Neural progenitor cell (in vitro differentiated cells): ENCODE results near the gene GANC. TPM values are rescaled to one million over a fixed set of nuclear protein-coding genes. Genes with fewer than 3 reads are reported as not detected.

ENCODE experiments used
- DNase-seq: peaks from one replicate; pipeline ENCODE4 v3.0.0-alpha.2; 2016; ENCODE audit warnings: low spot score
- H2AFZ ChIP-seq: fragments of 200-600 bp; sonication (generic); replicated peaks from 2 replicates; pipeline ENCODE4 v1.6.1; 2016; ENCODE audit warnings: antibody characterized with exemption
- H3F3A ChIP-seq: fragments of 200-600 bp; sonication (generic); 2 replicates; pipeline ENCODE4 v1.6.1; 2016; ENCODE audit warnings: antibody characterized with exemption, low read depth
- H3K27ac ChIP-seq: fragments of 200-600 bp; sonication (generic); 2 replicates; pipeline ENCODE4 v1.5.1; 2016; ENCODE audit warnings: mild to moderate bottlenecking
- H3K27me3 ChIP-seq: fragments of 200-600 bp; sonication (generic); 2 replicates; pipeline ENCODE4 v1.6.1; 2016; ENCODE audit warnings: mild to moderate bottlenecking, moderate library complexity
- H3K36me3 ChIP-seq: fragments of 200-600 bp; sonication (generic); 2 replicates; pipeline ENCODE4 v1.5.1; 2016
- H3K4me1 ChIP-seq: fragments of 200-600 bp; sonication (generic); 2 replicates; pipeline ENCODE4 v1.6.1; 2016; ENCODE audit warnings: mixed run types
- H3K4me2 ChIP-seq: fragments of 200-600 bp; sonication (generic); 2 replicates; pipeline ENCODE4 v1.6.1; 2016
- H3K4me3 ChIP-seq: fragments of 200-600 bp; sonication (generic); 2 replicates; pipeline ENCODE4 v1.5.1; 2016
- H3K79me2 ChIP-seq: fragments of 200-600 bp; sonication (generic); 2 replicates; pipeline ENCODE4 v1.6.1; 2016; ENCODE audit warnings: low read depth
- H3K9ac ChIP-seq: fragments of 200-600 bp; sonication (generic); 2 replicates; pipeline ENCODE4 v1.6.1; 2016
- H3K9me3 ChIP-seq: fragments of 200-600 bp; sonication (generic); 2 replicates; pipeline ENCODE4 v1.5.1; 2016; ENCODE audit warnings: low read depth
- H4K20me1 ChIP-seq: fragments of 200-600 bp; sonication (generic); 2 replicates; pipeline ENCODE4 v1.6.1; 2016; ENCODE audit warnings: low read depth
- H3K27ac Mint-ChIP-seq: 3 replicates; pipeline ENCODE4 v1.8.0; 2021; ENCODE audit warnings: mixed read lengths
- H3K27me3 Mint-ChIP-seq: 2 replicates; pipeline ENCODE4 v1.8.0; 2022; ENCODE audit warnings: low read depth, mild to moderate bottlenecking, inconsistent platforms, moderate library complexity, mixed read lengths; ENCODE audit not compliant: insufficient read depth
- H3K36me3 Mint-ChIP-seq: 3 replicates; pipeline ENCODE4 v1.8.0; 2021; ENCODE audit warnings: mixed read lengths
- H3K4me1 Mint-ChIP-seq: 3 replicates; pipeline ENCODE4 v1.8.0; 2021; ENCODE audit warnings: mixed read lengths
- H3K4me3 Mint-ChIP-seq: 3 replicates; pipeline ENCODE4 v1.8.0; 2021; ENCODE audit warnings: mild to moderate bottlenecking, moderate library complexity, mixed read lengths
- H3K9me3 Mint-ChIP-seq: 3 replicates; pipeline ENCODE4 v1.8.0; 2020; ENCODE audit warnings: mixed read lengths
- EZH2 ChIP-seq: fragments of 200-600 bp; sonication (generic); IDR thresholded peaks from 2 replicates; pipeline ENCODE4 v1.6.1; 2017; ENCODE audit warnings: antibody characterized with exemption, mild to moderate bottlenecking, moderate library complexity
- EZH2phosphoT487 ChIP-seq: fragments of 200-600 bp; sonication (generic); IDR thresholded peaks from 2 replicates; pipeline ENCODE4 v1.6.1; 2017; ENCODE audit warnings: antibody characterized with exemption
- total RNA-seq: library from RNA; depleted of rRNA; stranded (reverse); fragments of >200 nt; gene quantifications from 2 replicates; pipeline ENCODE4 v1.2.3, GENCODE V29; 2015; ENCODE audit warnings: low replicate concordance
- TF ChIP-seq, protein P1 (sequence below): fragments of 200-600 bp; sonication (generic); IDR thresholded peaks from 2 replicates; pipeline ENCODE4 v1.5.1; 2017; ENCODE audit warnings: antibody characterized with exemption, mild to moderate bottlenecking

Gene GANC
- total RNA-seq, 1 donor from 2014 or later, result 22.7 TPM

DNA sequence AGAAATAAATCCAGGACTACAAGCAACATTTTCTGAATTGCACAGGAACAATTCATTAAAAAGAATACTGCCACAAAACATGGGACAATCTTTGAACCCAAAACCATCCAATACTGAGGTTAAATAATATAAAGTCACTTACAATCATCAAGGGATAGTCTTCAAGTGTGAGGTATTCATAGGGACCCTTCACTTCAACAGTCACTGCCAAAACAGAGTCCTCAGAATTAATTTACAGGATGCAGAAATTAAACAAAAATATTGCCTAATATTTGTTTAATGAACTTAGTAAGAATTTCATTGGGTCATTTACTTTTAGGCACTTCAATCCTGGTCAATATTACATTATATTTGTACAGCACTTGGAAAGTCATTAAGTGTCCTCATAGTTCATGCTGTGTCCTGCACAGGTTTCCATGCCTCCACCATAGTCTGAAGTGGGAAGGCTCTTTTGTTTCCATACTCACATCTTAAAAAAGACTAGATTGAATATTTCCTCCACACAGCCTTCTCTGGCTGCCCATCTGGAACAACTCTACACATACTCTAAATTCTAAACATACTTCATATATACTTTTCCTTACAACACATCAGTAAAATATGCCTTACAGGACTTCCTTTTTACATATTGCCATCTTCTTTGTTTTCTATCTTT lies 33.3 kb upstream of the GANC start:
- H3K27me3 Mint-ChIP-seq, result no peaks in the 10 kb centered on the region
- Histone ChIP-seq H3K9me3 (no peaks in the 10 kb centered on the region), H3K4me3 (no peak overlapping the region), H3K27ac (no peak overlapping the region), H3K79me2 (no peaks in the 10 kb centered on the region), H3K27me3 (no peaks in the 10 kb centered on the region), H2AFZ (no peak overlapping the region), H3F3A (no peaks in the 10 kb centered on the region), H4K20me1 (peaks cover 2% of the 10 kb centered on the region), H3K4me1 (no peaks in the 10 kb centered on the region), H3K36me3 (peaks cover 11% of the 10 kb centered on the region), H3K9ac (no peak overlapping the region), H3K4me2 (no peak overlapping the region)
- no peak for DNase-seq
- H3K4me1 Mint-ChIP-seq, result no peaks in the 10 kb centered on the region
- TF ChIP-seq, protein P1, sequence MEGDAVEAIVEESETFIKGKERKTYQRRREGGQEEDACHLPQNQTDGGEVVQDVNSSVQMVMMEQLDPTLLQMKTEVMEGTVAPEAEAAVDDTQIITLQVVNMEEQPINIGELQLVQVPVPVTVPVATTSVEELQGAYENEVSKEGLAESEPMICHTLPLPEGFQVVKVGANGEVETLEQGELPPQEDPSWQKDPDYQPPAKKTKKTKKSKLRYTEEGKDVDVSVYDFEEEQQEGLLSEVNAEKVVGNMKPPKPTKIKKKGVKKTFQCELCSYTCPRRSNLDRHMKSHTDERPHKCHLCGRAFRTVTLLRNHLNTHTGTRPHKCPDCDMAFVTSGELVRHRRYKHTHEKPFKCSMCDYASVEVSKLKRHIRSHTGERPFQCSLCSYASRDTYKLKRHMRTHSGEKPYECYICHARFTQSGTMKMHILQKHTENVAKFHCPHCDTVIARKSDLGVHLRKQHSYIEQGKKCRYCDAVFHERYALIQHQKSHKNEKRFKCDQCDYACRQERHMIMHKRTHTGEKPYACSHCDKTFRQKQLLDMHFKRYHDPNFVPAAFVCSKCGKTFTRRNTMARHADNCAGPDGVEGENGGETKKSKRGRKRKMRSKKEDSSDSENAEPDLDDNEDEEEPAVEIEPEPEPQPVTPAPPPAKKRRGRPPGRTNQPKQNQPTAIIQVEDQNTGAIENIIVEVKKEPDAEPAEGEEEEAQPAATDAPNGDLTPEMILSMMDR, result no peak
- TF ChIP-seq EZH2 (no peak), EZH2phosphoT487 (no peak)
- H3K4me3 Mint-ChIP-seq, result no peak overlapping the region
- H3K9me3 Mint-ChIP-seq, result no peaks in the 10 kb centered on the region
- H3K27ac Mint-ChIP-seq, result no peak overlapping the region
- H3K36me3 Mint-ChIP-seq, result peaks cover 29% of the 10 kb centered on the region

DNA sequence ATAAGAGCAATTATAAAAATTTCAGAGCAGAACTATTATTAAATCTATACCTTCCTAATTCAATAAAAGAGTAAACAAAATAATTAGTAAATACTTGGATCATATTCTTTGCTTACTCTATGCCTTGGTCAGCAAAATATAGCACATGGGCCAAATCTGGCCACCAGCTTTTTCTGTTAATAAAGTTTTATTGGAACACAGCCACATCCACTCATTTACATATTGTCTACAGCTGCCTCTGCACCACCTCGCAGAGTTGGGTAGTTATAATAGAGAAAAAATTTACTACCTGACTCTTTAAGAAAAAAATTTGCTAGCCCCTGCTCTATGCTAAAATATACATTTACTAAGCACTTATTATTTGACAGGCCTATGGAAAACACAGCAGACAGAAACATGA lies 32.2 kb upstream of the GANC start:
- H3F3A ChIP-seq, result no peaks in the 10 kb centered on the region
- no peak overlapping the region for H3K4me3 ChIP-seq
- H3K27ac Mint-ChIP-seq, result no peak overlapping the region
- H3K4me1 Mint-ChIP-seq, result no peaks in the 10 kb centered on the region
- H3K27me3 Mint-ChIP-seq, result no peaks in the 10 kb centered on the region
- no peak for DNase-seq
- no peak overlapping the region for H3K27ac ChIP-seq
- H3K79me2 ChIP-seq, result no peaks in the 10 kb centered on the region
- H2AFZ ChIP-seq, result no peak overlapping the region
- no peaks in the 10 kb centered on the region for H3K27me3 ChIP-seq
- H3K9me3 ChIP-seq, result no peaks in the 10 kb centered on the region
- no peak overlapping the region for H3K4me3 Mint-ChIP-seq
- TF ChIP-seq EZH2, result no peak
- TF ChIP-seq, protein P1, result no peak
- no peak for TF ChIP-seq EZH2phosphoT487
- no peaks in the 10 kb centered on the region for H3K4me1 ChIP-seq
- no peaks in the 10 kb centered on the region for H3K9me3 Mint-ChIP-seq
- H3K9ac ChIP-seq, result no peak overlapping the region
- no peak overlapping the region for H3K4me2 ChIP-seq
- H3K36me3 Mint-ChIP-seq, result peaks cover 24% of the 10 kb centered on the region
- no peaks in the 10 kb centered on the region for H4K20me1 ChIP-seq
- H3K36me3 ChIP-seq, result peaks cover 11% of the 10 kb centered on the region

DNA sequence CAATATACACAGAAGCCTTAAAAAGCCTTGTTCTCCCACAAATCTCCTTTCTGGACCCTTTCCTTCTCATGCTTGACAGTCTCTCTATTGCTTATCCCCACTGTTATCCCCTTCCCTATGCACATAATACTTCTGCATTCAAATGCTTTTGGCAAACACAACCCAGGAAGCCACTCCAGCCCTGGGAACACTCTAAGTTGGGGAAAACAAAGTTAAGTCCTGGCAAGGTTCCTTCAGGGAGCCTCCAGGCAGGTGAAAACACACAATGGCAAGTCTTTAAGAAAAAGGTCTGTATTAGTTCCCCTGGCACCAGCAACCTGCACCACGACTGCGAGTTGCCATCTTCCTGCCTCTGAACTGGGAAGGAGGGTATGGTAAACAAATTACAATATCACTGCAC lies 19.7 kb upstream of the GANC start:
- Histone ChIP-seq H3K27ac (no peak overlapping the region), H3K36me3 (peaks cover 42% of the 10 kb centered on the region), H3K4me2 (no peak overlapping the region), H2AFZ (no peak overlapping the region), H3K4me1 (no peaks in the 10 kb centered on the region), H4K20me1 (no peaks in the 10 kb centered on the region), H3K79me2 (no peaks in the 10 kb centered on the region), H3K9ac (no peak overlapping the region), H3F3A (no peaks in the 10 kb centered on the region), H3K9me3 (peaks cover 13% of the 10 kb centered on the region), H3K4me3 (no peak overlapping the region), H3K27me3 (no peaks in the 10 kb centered on the region)
- Mint-ChIP-seq H3K27ac (no peak overlapping the region), H3K4me1 (no peaks in the 10 kb centered on the region), H3K27me3 (peaks cover 2% of the 10 kb centered on the region), H3K36me3 (peaks cover 64% of the 10 kb centered on the region), H3K4me3 (no peak overlapping the region), H3K9me3 (peaks cover 46% of the 10 kb centered on the region)
- TF ChIP-seq, protein P1, result no peak
- TF ChIP-seq EZH2 (no peak), EZH2phosphoT487 (no peak)
- DNase-seq, result no peak
